PC-3 (cell line): Measurements from ENCODE around the gene PLEKHB2. TPM values are rescaled to one million over a fixed set of nuclear protein-coding genes. Genes with fewer than 3 reads are reported as not detected.

Experiments used
- ATAC-seq: fragments of 200-7000 bp; cut with Tn5 transposase; 2 replicates; pipeline ENCODE4 v1.9.1; 2020; ENCODE audit warnings: mild to moderate bottlenecking, moderate library complexity
- BruUV-seq: library from RNA; stranded (reverse); fragments of 400-500 nt; replicated peaks from 2 replicates; lab custom pipeline; 2021; lab: Mats Ljungman, UMichigan
- CTCF ChIA-PET: fragments of 300-600 bp; sonication (Branson Sonifier 250); formaldehyde crosslinking; loops from one replicate; lab custom pipeline; 2022; ENCODE audit warnings: antibody characterized with exemption; lab: Charles Lee
- POLR2A ChIA-PET: fragments of 300-600 bp; sonication (Branson Sonifier 250); formaldehyde crosslinking; loops from one replicate; lab custom pipeline; 2022; ENCODE audit warnings: antibody characterized with exemption; ENCODE audit not compliant: unreplicated experiment; lab: Charles Lee
- DNase-seq: peaks from one replicate; pipeline ENCODE4 v3.0.0-alpha.2; 2015
- H2AFZ ChIP-seq: fragments of 300-600 bp; sonication (generic); 2 replicates; pipeline ENCODE4 v1.6.0; 2016; ENCODE audit warnings: antibody characterized with exemption, low read length
- H3F3A ChIP-seq: fragments of 300-600 bp; sonication (generic); one replicate; pipeline ENCODE4 v1.6.0; 2017; ENCODE audit warnings: antibody characterized with exemption, low read length, control low read depth, mild to moderate bottlenecking; ENCODE audit not compliant: unreplicated experiment
- H3K27ac ChIP-seq: fragments of 300-600 bp; sonication (generic); 2 replicates; pipeline ENCODE4 v1.5.1; 2016; ENCODE audit warnings: mild to moderate bottlenecking, low read length
- H3K27me3 ChIP-seq: fragments of 300-600 bp; sonication (generic); 2 replicates; pipeline ENCODE4 v1.6.1; 2016; ENCODE audit warnings: low read length, mixed read lengths
- H3K36me3 ChIP-seq: fragments of 300-600 bp; sonication (generic); 2 replicates; pipeline ENCODE4 v1.6.1; 2016; ENCODE audit warnings: low read depth, mixed run types, low read length, mixed read lengths
- H3K4me1 ChIP-seq: fragments of 300-600 bp; sonication (generic); 2 replicates; pipeline ENCODE4 v1.5.1; 2016; ENCODE audit warnings: low read length; ENCODE audit not compliant: insufficient read depth
- H3K4me2 ChIP-seq: fragments of 300-600 bp; sonication (generic); 2 replicates; pipeline ENCODE4 v1.6.0; 2016; ENCODE audit warnings: low read length
- H3K4me3 ChIP-seq: fragments of 300-600 bp; sonication (generic); 2 replicates; pipeline ENCODE4 v1.5.1; 2016; ENCODE audit warnings: mild to moderate bottlenecking, low read length, mixed read lengths
- H3K79me2 ChIP-seq: fragments of 300-600 bp; sonication (generic); 2 replicates; pipeline ENCODE4 v1.6.1; 2017; ENCODE audit warnings: low read length, mixed read lengths
- H3K9ac ChIP-seq: fragments of 300-600 bp; sonication (generic); 2 replicates; pipeline ENCODE4 v1.6.0; 2016; ENCODE audit warnings: mild to moderate bottlenecking, low read length
- H3K9me2 ChIP-seq: fragments of 300-600 bp; sonication (generic); replicated peaks from 2 replicates; pipeline ENCODE4 v1.6.1; 2016; ENCODE audit warnings: mixed run types, low read length, mixed read lengths
- H3K9me3 ChIP-seq: fragments of 300-600 bp; sonication (generic); 2 replicates; pipeline ENCODE4 v1.6.1; 2016; ENCODE audit warnings: low read length, mixed read lengths
- H4K20me1 ChIP-seq: fragments of 300-600 bp; sonication (generic); 2 replicates; pipeline ENCODE4 v1.6.1; 2016; ENCODE audit warnings: low read length, mixed read lengths
- EZH2 ChIP-seq: fragments of 300-600 bp; sonication (generic); IDR thresholded peaks from one replicate; pipeline ENCODE4 v1.6.1; 2017; ENCODE audit warnings: antibody characterized with exemption, mild to moderate bottlenecking, low read length; ENCODE audit not compliant: unreplicated experiment
- EZH2phosphoT487 ChIP-seq: fragments of 300-600 bp; sonication (generic); IDR thresholded peaks from 2 replicates; pipeline ENCODE4 v1.6.1; 2018; ENCODE audit warnings: mild to moderate bottlenecking, antibody characterized with exemption, low read length, borderline replicate concordance
- intact Hi-C: fragments of 100-400 bp; cut with micrococcal nuclease; formaldehyde crosslinking; loops from 2 replicates; pipeline ENCODE4 v1.9.0; 2023
- total RNA-seq: library from RNA; depleted of rRNA; stranded (reverse); fragments of >200 nt; gene quantifications from 2 replicates; pipeline ENCODE4 v1.2.3, GENCODE V29; 2014
- TF ChIP-seq, protein P1 (sequence below): fragments of 300-600 bp; sonication (generic); conservative IDR thresholded peaks from 2 replicates; pipeline ENCODE4 v1.5.1; 2017; ENCODE audit warnings: antibody characterized with exemption, low read depth, mild to moderate bottlenecking, low read length

The PLEKHB2 gene
- total RNA-seq, 1 experiment from 2014 or later, result 64.5 TPM

GRCh38 chr2:131093006-131093695 lies 12.0 kb upstream of the PLEKHB2 start, which contains the start of gene FAM168B:
TSS of gene FAM168B (minus strand) at chr2:131093460. CDS start at chr2:131082646, 10,814 bp downstream.
- H3K4me2 ChIP-seq, result peak within 1 kb of the TSS; percentile 92
- H4K20me1 ChIP-seq, result peaks cover 12% of the 10 kb centered on the region; the same call in 1 of the 2 replicates
- H3K9ac ChIP-seq, result peak within 1 kb of the TSS; percentile 90
- no TSS peak for BruUV-seq
- H3K9me2 ChIP-seq, result no peaks in the 10 kb centered on the region
- no peak for TF ChIP-seq EZH2phosphoT487
- TF ChIP-seq EZH2, result no peak
- TF ChIP-seq, protein P1, sequence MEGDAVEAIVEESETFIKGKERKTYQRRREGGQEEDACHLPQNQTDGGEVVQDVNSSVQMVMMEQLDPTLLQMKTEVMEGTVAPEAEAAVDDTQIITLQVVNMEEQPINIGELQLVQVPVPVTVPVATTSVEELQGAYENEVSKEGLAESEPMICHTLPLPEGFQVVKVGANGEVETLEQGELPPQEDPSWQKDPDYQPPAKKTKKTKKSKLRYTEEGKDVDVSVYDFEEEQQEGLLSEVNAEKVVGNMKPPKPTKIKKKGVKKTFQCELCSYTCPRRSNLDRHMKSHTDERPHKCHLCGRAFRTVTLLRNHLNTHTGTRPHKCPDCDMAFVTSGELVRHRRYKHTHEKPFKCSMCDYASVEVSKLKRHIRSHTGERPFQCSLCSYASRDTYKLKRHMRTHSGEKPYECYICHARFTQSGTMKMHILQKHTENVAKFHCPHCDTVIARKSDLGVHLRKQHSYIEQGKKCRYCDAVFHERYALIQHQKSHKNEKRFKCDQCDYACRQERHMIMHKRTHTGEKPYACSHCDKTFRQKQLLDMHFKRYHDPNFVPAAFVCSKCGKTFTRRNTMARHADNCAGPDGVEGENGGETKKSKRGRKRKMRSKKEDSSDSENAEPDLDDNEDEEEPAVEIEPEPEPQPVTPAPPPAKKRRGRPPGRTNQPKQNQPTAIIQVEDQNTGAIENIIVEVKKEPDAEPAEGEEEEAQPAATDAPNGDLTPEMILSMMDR, result no peak
- intact Hi-C loops, result no loop called here
- peak within 1 kb of the TSS; percentile 99 for H2AFZ ChIP-seq
- DNase-seq, result peak; percentile 93
- H3K4me3 ChIP-seq, result peak within 1 kb of the TSS; percentile 93
- ATAC-seq, result peak; percentile 86
- H3K27me3 ChIP-seq, result no peaks in the 10 kb centered on the region
- 0 out of 2 replicates have a peak, but pooled peaks cover 4% of the 10 kb centered on the region for H3K4me1 ChIP-seq
- POLR2A ChIA-PET, result no interaction called here
- H3K27ac ChIP-seq, result peak within 1 kb of the TSS; percentile 69
- H3F3A ChIP-seq, result no peaks in the 10 kb centered on the region
- H3K79me2 ChIP-seq, result peaks cover 47% of the 10 kb centered on the region
- H3K9me3 ChIP-seq, result no peaks in the 10 kb centered on the region
- CTCF ChIA-PET, result no interaction called here
- peaks cover 4% of the 10 kb centered on the region for H3K36me3 ChIP-seq

DNA sequence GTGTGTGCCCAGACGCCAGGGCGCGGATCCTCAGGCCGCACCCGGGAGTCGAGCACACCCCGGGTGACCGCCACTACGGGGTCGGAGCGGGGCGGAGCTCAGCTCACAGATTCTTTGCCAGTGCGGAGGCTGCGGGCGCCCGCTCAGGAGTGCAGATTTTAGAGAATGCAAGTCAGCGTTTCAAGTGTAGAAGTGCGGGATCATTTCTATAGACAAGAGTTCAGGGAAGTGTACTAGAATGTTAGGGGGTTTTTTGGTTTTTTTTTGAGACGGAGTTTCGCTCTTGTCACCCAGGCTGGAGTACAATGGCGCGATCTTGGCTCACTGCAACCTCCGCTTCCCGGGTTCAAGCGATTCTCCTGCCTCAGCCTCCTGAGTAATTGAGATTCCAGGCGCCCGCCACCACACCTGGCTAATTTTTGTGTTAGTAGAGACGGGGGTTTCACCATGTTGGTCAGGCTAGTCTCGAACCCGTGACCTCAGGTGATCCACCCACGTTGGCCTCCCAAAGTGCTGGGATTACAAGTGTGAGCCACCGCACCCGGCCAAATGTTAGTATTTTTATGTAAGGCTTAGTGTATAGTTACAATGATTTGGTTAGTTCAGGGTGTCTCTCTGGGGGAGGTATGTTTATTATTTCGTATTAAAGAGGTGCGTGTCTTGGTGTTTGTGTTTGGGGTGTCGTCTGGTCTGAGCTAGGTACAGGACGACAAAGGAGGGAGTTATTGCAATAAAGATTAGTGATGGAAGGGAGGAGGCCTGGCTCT lies 11.3 kb upstream of the PLEKHB2 start:
- Histone ChIP-seq H3K27ac (peak overlapping the region; percentile 69), H4K20me1 (peaks cover 10% of the 10 kb centered on the region; the same call in 1 of the 2 replicates), H2AFZ (peak overlapping the region; percentile 99), H3F3A (no peaks in the 10 kb centered on the region), H3K36me3 (no peaks in the 10 kb centered on the region), H3K9ac (peak overlapping the region; percentile 90), H3K27me3 (no peaks in the 10 kb centered on the region), H3K4me1 (0 out of 2 replicates have a peak, but pooled peaks cover 4% of the 10 kb centered on the region), H3K79me2 (peaks cover 40% of the 10 kb centered on the region), H3K9me2 (no peaks in the 10 kb centered on the region), H3K9me3 (no peaks in the 10 kb centered on the region), H3K4me2 (peak overlapping the region; percentile 92), H3K4me3 (peak overlapping the region; percentile 93)
- intact Hi-C loops, result no loop called here
- CTCF ChIA-PET, result no interaction called here
- POLR2A ChIA-PET, result no interaction called here
- ATAC-seq, result peak; percentile 68
- TSS peak; percentile 98 for BruUV-seq
- no peak for DNase-seq
- TF ChIP-seq, protein P1, result no peak
- TF ChIP-seq EZH2phosphoT487 (no peak), EZH2 (no peak)
